Measurements from ENCODE around the gene THOP1. TPM values are rescaled to one million over a fixed set of nuclear protein-coding genes. Genes with fewer than 3 reads are reported as not detected.

The THOP1 gene
- total RNA-seq, 4 donors from 2014 or later = 5.9 to 51.8 (median 25.2) TPM

DNA sequence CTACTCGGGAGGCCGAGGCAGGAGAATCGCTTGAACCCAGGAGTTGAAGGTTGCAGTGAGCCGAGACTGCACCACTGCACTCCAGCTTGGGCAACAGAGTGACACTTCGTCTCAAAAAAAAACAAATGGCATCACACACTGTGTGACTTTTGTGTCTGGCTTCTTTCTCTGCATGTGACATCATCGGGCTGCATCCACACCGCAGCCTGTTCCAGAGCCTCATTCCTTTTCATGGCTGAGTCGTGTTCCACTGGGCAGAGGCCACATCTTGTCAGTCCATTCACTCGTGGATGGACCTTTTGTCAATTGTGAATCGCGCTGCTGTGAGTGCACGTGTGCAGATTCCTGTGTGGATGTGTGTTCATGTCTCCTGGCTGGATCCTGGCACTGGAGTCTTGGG is 8.3 kb downstream of the THOP1 start:
- no peaks in the 10 kb centered on the region for H3K36me3 ChIP-seq
- H3K27ac ChIP-seq = no peak overlapping the region
- H3K4me1 ChIP-seq = no peaks in the 10 kb centered on the region
- no peak overlapping the region for H3K4me3 ChIP-seq
- intact Hi-C loops (cut with DNase I; ENCODE audit: low total_unique reads) = no loop called here
- H3K27me3 ChIP-seq = no peaks in the 10 kb centered on the region
- H3K9me3 ChIP-seq = no peaks in the 10 kb centered on the region
- no peak for TF ChIP-seq POLR2A (IDR thresholded peaks at IDR 0.05)
- TF ChIP-seq, protein P1, sequence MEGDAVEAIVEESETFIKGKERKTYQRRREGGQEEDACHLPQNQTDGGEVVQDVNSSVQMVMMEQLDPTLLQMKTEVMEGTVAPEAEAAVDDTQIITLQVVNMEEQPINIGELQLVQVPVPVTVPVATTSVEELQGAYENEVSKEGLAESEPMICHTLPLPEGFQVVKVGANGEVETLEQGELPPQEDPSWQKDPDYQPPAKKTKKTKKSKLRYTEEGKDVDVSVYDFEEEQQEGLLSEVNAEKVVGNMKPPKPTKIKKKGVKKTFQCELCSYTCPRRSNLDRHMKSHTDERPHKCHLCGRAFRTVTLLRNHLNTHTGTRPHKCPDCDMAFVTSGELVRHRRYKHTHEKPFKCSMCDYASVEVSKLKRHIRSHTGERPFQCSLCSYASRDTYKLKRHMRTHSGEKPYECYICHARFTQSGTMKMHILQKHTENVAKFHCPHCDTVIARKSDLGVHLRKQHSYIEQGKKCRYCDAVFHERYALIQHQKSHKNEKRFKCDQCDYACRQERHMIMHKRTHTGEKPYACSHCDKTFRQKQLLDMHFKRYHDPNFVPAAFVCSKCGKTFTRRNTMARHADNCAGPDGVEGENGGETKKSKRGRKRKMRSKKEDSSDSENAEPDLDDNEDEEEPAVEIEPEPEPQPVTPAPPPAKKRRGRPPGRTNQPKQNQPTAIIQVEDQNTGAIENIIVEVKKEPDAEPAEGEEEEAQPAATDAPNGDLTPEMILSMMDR (IDR thresholded peaks at IDR 0.05) = no peak
- DNase-seq = no peak

DNA sequence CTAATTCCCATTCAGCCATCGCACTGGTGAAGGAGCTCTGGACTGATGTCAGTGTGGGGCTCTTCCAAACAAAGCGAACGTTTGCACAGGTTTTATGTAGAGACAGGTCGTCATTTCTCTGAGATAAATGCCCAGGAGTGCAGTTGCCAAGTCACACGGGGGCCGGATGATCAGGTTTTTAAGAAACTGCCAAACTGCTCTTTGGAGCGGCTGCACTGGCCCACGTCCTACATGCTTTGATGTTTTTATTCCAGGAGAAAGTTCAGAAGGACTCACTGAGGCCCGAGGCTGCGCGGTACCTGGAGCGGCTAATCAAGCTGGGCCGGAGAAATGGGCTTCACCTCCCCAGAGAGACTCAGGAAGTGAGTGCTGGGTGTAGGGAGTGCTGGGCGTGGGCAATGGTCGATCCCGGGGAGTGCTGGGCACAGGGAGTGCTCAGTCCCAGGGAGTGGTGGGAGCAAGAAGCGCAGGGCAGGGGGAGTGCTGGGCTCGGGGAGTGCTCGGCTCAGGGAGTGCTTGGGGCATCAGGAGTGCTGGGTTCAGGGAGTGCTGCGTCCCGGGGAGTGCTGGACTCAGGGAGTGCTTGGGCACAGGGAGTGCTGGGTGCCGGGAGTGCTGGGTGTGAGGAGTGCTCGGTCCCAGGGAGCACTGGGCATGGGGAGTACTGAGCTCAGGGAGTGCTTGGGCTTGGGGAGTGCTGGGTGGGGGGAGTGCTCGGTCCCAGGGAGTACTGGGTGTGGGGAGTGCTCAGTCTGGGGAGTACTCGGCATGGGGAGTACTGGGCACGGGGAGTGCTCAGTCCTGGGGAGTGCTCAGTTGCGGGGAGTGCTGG is 10.7 kb downstream of the THOP1 start:
- Histone ChIP-seq H3K36me3 (no peaks in the 10 kb centered on the region), H3K27me3 (no peaks in the 10 kb centered on the region), H3K4me1 (no peaks in the 10 kb centered on the region), H3K9me3 (no peaks in the 10 kb centered on the region), H3K27ac (no peak overlapping the region), H3K4me3 (no peak overlapping the region)
- intact Hi-C loops (cut with DNase I; ENCODE audit: low total_unique reads) = no loop called here
- no peak for DNase-seq
- no peak for TF ChIP-seq POLR2A (IDR thresholded peaks at IDR 0.05)
- TF ChIP-seq, protein P1 (IDR thresholded peaks at IDR 0.05) = no peak

DNA sequence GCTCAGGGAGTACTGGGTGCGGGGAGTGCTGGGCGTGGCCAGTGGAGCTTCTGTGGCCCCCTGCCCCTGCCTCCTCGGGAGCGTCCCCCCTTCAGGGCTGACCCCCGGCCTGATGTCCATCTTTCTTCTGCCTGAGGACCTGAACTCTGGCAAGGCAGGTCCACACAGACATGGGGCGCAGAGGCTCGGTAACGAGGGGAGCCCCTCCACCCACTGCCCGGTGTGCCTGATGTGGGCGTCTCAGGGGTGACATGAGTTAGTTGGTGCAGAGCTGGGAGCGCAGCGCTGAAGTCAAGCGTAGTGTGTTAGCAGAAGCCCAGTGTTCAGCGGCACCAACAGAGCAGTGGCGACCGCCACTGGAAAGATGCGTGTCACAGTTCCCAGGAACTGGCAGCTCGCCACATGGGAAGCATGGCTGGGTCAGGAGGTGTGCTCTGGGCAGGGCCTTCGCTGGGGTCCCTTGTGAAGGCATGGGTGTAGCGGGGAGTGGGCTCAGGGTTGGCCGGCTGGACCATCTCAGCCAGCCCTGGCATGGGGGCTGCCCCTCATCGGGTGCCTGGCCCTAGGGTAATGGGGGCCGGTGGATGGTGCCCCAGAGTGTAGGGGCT is 11.5 kb downstream of the THOP1 start:
- TF ChIP-seq POLR2A (IDR thresholded peaks at IDR 0.05) = no peak
- TF ChIP-seq, protein P1 (IDR thresholded peaks at IDR 0.05) = no peak
- H3K36me3 ChIP-seq = no peaks in the 10 kb centered on the region
- no peaks in the 10 kb centered on the region for H3K27me3 ChIP-seq
- no peak overlapping the region for H3K4me3 ChIP-seq
- intact Hi-C loops (cut with DNase I; ENCODE audit: low total_unique reads) = no loop called here
- H3K9me3 ChIP-seq = no peaks in the 10 kb centered on the region
- H3K27ac ChIP-seq = no peak overlapping the region
- DNase-seq = no peak
- no peaks in the 10 kb centered on the region for H3K4me1 ChIP-seq

DNA sequence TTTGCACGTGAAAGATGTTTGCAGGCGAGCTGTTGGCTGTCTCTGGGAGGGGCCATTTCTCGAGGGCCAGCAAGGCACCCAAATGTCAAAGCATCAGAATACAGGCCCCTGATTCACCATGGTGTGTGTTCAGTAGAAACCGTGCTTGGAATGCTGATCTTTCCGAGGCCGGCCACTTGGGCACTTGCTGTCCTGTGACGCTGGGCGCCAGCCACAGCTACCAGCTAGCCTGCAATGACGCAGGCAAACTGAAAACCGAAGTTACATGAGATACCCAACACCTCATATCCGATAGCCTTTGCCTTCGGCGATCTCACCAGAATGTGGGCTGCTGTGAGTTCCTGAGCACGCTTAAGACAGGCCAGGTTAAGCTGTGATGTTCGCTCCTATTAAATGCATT is 12.0 kb downstream of the THOP1 start:
- Histone ChIP-seq H3K4me1 (no peaks in the 10 kb centered on the region), H3K27me3 (no peaks in the 10 kb centered on the region), H3K36me3 (no peaks in the 10 kb centered on the region), H3K4me3 (no peak overlapping the region), H3K9me3 (no peaks in the 10 kb centered on the region), H3K27ac (no peak overlapping the region)
- TF ChIP-seq POLR2A (IDR thresholded peaks at IDR 0.05) = no peak
- TF ChIP-seq, protein P1 (IDR thresholded peaks at IDR 0.05) = no peak
- DNase-seq = no peak
- intact Hi-C loops (cut with DNase I; ENCODE audit: low total_unique reads) = no loop called here

DNA sequence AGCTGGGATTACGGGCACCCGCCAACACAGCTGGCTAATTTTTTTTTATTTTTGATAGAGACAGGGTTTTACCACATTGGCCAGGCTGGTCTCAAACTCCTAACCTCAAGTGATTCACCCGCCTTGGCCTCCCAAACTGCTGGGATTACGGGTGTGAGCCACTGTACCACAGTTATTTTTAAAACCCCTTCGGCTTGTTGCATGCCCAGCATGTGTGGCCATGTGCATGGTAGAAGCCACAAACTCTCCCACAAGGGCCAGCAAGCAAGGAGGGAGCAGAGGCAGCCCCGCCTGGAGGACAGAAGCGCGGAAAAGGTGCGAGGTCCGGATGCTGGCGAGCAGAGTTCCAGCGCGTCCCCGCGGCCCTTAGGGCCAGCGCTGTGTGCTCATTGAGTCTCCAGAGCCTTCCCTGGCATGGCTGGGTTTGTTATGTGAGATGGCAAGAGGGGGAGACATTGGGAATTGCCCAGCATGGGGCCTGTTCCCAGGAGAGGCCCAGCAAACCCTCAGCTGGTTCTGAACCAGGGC is 12.9 kb downstream of the THOP1 start:
- no peaks in the 10 kb centered on the region for H3K27me3 ChIP-seq
- no peaks in the 10 kb centered on the region for H3K4me1 ChIP-seq
- TF ChIP-seq POLR2A (IDR thresholded peaks at IDR 0.05) = no peak
- TF ChIP-seq, protein P1 (IDR thresholded peaks at IDR 0.05) = no peak
- H3K27ac ChIP-seq = no peak overlapping the region
- DNase-seq = no peak
- no peaks in the 10 kb centered on the region for H3K36me3 ChIP-seq
- H3K4me3 ChIP-seq = no peak overlapping the region
- intact Hi-C loops (cut with DNase I; ENCODE audit: low total_unique reads) = no loop called here
- H3K9me3 ChIP-seq = no peaks in the 10 kb centered on the region

Measured in uterus (tissue), 4 donors.